GM18498 (cell line): ENCODE measurements around the gene FANCC.

Experiments
- ATAC-seq: cut with Tn5 transposase; IDR thresholded peaks from one replicate; pipeline ENCODE4 v1.9.1; 2021; ENCODE audit warnings: mild to moderate bottlenecking, moderate library complexity; ENCODE audit not compliant: unreplicated experiment

Gene FANCC

GRCh38 chr9:95053611-95054570, 263.6 kb downstream of the FANCC start:
- ATAC-seq, result no peak

DNA sequence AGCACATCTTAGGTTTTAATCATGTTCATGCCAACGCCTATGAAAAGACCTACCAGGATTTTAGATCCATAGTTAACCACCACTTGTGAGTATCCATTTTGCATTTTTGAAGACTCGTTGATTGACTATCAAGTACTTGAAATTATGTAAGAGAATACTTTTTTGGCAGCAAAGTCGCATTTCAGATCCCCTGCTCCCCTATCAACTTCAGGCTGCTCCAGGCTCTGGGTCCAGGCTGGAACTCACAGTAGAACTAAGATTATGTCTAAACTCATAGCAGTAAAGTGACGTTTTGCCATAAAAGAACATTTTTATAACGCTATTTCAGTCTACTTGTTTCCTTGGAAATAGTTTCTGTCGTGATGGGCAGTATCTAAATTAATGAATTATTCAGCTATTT, 267.7 kb downstream of the FANCC start:
- ATAC-seq, result no peak
